GM23338 (cell line): ENCODE results near the gene TAOK1. TPM values are rescaled to one million over a fixed set of nuclear protein-coding genes. Genes with fewer than 3 reads are reported as not detected.

Experiments used
- ATAC-seq: fragments of 200-7000 bp; cut with Tn5 transposase; 3 replicates; pipeline ENCODE4 v1.9.1; 2020
- DNase-seq: peaks from one replicate; pipeline ENCODE4 v3.0.0-alpha.2; 2015; ENCODE audit warnings: low spot score
- H2AFZ ChIP-seq: fragments of 200-600 bp; sonication (generic); 2 replicates; pipeline ENCODE4 v1.8.0; 2016; ENCODE audit warnings: antibody characterized with exemption, mild to moderate bottlenecking, moderate library complexity
- H3F3A ChIP-seq: fragments of 200-600 bp; sonication (generic); replicated peaks from 2 replicates; pipeline ENCODE4 v1.8.0; 2017; ENCODE audit warnings: antibody characterized with exemption, mixed run types, low read depth
- H3K27ac ChIP-seq: fragments of 200-600 bp; sonication (generic); 2 replicates; pipeline ENCODE4 v1.6.1; 2016; ENCODE audit warnings: low read depth
- H3K27me3 ChIP-seq: fragments of 200-600 bp; sonication (generic); 2 replicates; pipeline ENCODE4 v1.8.0; 2016; ENCODE audit warnings: mild to moderate bottlenecking, mixed run types, moderate library complexity; ENCODE audit not compliant: insufficient read depth
- H3K36me3 ChIP-seq: fragments of 200-600 bp; sonication (generic); 2 replicates; pipeline ENCODE4 v1.8.0; 2016; ENCODE audit warnings: mild to moderate bottlenecking; ENCODE audit not compliant: insufficient read depth
- H3K4me1 ChIP-seq: fragments of 200-600 bp; sonication (generic); 2 replicates; pipeline ENCODE4 v1.8.0; 2016; ENCODE audit warnings: mild to moderate bottlenecking, moderate library complexity; ENCODE audit not compliant: insufficient read depth
- H3K4me2 ChIP-seq: fragments of 200-600 bp; sonication (generic); 2 replicates; pipeline ENCODE4 v1.7.1; 2017; ENCODE audit warnings: mixed run types
- H3K4me3 ChIP-seq: fragments of 200-600 bp; sonication (generic); 2 replicates; pipeline ENCODE4 v1.6.1; 2016; ENCODE audit warnings: mixed run types
- H3K79me2 ChIP-seq: fragments of 200-600 bp; sonication (generic); replicated peaks from 2 replicates; pipeline ENCODE4 v1.8.0; 2017; ENCODE audit warnings: mild to moderate bottlenecking; ENCODE audit not compliant: insufficient read depth
- H3K9me2 ChIP-seq: fragments of 200-600 bp; sonication (generic); 2 replicates; pipeline ENCODE4 v1.8.0; 2017; ENCODE audit not compliant: insufficient read depth
- H4K20me1 ChIP-seq: fragments of 200-600 bp; sonication (generic); replicated peaks from 2 replicates; pipeline ENCODE4 v1.8.0; 2017; ENCODE audit warnings: mild to moderate bottlenecking; ENCODE audit not compliant: insufficient read depth
- H3K27ac Mint-ChIP-seq: 2 replicates; pipeline ENCODE4 v1.8.0; 2020; ENCODE audit warnings: inconsistent platforms, mild to moderate bottlenecking, moderate library complexity, mixed read lengths
- H3K27me3 Mint-ChIP-seq: 3 replicates; pipeline ENCODE4 v1.8.0; 2022; ENCODE audit warnings: low read depth, mild to moderate bottlenecking, moderate library complexity, mixed read lengths, inconsistent platforms; ENCODE audit not compliant: insufficient read depth, poor library complexity
- H3K36me3 Mint-ChIP-seq: 3 replicates; pipeline ENCODE4 v1.8.0; 2021; ENCODE audit warnings: low read depth, mild to moderate bottlenecking, inconsistent platforms, moderate library complexity, mixed read lengths
- H3K4me1 Mint-ChIP-seq: 3 replicates; pipeline ENCODE4 v1.8.0; 2020; ENCODE audit warnings: mild to moderate bottlenecking, inconsistent platforms, mixed read lengths
- H3K4me3 Mint-ChIP-seq: 3 replicates; pipeline ENCODE4 v1.8.0; 2021; ENCODE audit warnings: moderate library complexity, mild to moderate bottlenecking, inconsistent platforms, mixed read lengths
- H3K9me3 Mint-ChIP-seq: 3 replicates; pipeline ENCODE4 v1.8.0; 2020; ENCODE audit warnings: moderate library complexity, mild to moderate bottlenecking, inconsistent platforms, mixed read lengths
- EZH2 ChIP-seq: fragments of 200-600 bp; sonication (generic); IDR thresholded peaks from one replicate; pipeline ENCODE4 v1.8.0; 2017; ENCODE audit warnings: antibody characterized with exemption, mild to moderate bottlenecking, low read depth; ENCODE audit not compliant: unreplicated experiment
- JUNB ChIP-seq: IDR thresholded peaks from one replicate; pipeline ENCODE4 v1.6.1; 2016; ENCODE audit warnings: antibody characterized with exemption; ENCODE audit not compliant: unreplicated experiment
- ZNF114 ChIP-seq: fragments of 250-450 bp; sonication (Bioruptor Pico); IDR thresholded peaks from 2 replicates; pipeline ENCODE4 v1.5.0; 2020; ENCODE audit warnings: mild to moderate bottlenecking, moderate library complexity
- polyA plus RNA-seq: library from polyadenylated mRNA; unstranded; fragments of >200 nt; fragmentation: Nextera tagmentation; extraction: Ambion mirVana; gene quantifications from 2 replicates; pipeline ENCODE4 v1.2.1, GENCODE V29; 2016
- total RNA-seq: library from RNA; depleted of rRNA; stranded (reverse); fragments of >200 nt; shearing (Covaris generic); gene quantifications from 2 replicates; pipeline ENCODE4 v1.2.3, GENCODE V29; 2014
- TF ChIP-seq, protein P1 (sequence below): fragments of 250-450 bp; sonication (Bioruptor Pico); IDR thresholded peaks from 2 replicates; pipeline ENCODE4 v1.5.0; 2020; ENCODE audit warnings: mild to moderate bottlenecking, moderate library complexity
- TF ChIP-seq, protein P2 (sequence below): IDR thresholded peaks from 2 replicates; pipeline ENCODE4 v1.6.1; 2016; ENCODE audit warnings: antibody characterized with exemption

Gene TAOK1
- total and polyA plus RNA-seq, 2 experiments from 2014 or later = 19.4 to 69.8 TPM

DNA sequence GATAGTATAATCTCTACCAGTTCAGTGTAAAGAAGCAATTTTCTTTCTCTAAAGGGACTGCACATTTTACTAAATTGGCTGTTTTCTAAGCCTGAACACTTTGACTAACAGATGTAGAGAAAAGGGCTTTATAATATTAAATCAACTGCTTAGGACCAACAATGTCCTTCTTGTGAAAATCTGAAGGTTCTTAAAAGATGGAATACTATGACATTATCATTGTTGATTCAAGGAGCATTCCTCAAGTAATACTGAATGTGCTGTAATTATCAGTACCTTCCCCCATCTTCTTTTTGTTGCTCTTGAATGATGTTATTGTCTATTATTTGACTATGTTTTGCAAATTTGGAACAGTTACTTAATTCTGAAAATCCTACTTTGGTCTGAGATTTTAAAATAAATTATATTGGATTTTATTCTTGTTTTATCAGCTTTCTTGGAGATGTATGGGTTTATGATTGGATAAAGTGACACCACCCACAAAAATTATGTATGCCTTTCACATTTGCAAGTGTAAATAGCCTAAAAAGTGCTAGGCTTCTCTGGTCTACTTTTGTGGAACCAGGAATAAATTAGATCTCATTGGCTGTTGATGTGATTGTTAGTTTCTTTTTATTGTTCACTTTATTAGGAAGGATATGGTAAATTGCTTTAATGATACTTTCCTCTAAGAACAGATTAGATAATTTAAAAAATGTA, 53.0 kb downstream of the TAOK1 start:
- Histone ChIP-seq H3F3A (no peaks in the 10 kb centered on the region), H2AFZ (no peak overlapping the region), H3K79me2 (peaks cover 100% of the 10 kb centered on the region), H3K4me3 (no peak overlapping the region), H3K4me1 (peaks cover 6% of the 10 kb centered on the region), H3K9me2 (no peaks in the 10 kb centered on the region), H3K27ac (peak overlapping the region; percentile 12; the same call in 1 of the 2 replicates), H3K27me3 (no peaks in the 10 kb centered on the region), H3K4me2 (no peak overlapping the region), H3K36me3 (no peaks in the 10 kb centered on the region), H4K20me1 (peaks cover 19% of the 10 kb centered on the region)
- no peak overlapping the region for H3K4me3 Mint-ChIP-seq
- H3K9me3 Mint-ChIP-seq = no peaks in the 10 kb centered on the region
- no peak for TF ChIP-seq ZNF114 (CRISPR knock-in tag)
- no peak for TF ChIP-seq JUNB
- TF ChIP-seq, protein P1, sequence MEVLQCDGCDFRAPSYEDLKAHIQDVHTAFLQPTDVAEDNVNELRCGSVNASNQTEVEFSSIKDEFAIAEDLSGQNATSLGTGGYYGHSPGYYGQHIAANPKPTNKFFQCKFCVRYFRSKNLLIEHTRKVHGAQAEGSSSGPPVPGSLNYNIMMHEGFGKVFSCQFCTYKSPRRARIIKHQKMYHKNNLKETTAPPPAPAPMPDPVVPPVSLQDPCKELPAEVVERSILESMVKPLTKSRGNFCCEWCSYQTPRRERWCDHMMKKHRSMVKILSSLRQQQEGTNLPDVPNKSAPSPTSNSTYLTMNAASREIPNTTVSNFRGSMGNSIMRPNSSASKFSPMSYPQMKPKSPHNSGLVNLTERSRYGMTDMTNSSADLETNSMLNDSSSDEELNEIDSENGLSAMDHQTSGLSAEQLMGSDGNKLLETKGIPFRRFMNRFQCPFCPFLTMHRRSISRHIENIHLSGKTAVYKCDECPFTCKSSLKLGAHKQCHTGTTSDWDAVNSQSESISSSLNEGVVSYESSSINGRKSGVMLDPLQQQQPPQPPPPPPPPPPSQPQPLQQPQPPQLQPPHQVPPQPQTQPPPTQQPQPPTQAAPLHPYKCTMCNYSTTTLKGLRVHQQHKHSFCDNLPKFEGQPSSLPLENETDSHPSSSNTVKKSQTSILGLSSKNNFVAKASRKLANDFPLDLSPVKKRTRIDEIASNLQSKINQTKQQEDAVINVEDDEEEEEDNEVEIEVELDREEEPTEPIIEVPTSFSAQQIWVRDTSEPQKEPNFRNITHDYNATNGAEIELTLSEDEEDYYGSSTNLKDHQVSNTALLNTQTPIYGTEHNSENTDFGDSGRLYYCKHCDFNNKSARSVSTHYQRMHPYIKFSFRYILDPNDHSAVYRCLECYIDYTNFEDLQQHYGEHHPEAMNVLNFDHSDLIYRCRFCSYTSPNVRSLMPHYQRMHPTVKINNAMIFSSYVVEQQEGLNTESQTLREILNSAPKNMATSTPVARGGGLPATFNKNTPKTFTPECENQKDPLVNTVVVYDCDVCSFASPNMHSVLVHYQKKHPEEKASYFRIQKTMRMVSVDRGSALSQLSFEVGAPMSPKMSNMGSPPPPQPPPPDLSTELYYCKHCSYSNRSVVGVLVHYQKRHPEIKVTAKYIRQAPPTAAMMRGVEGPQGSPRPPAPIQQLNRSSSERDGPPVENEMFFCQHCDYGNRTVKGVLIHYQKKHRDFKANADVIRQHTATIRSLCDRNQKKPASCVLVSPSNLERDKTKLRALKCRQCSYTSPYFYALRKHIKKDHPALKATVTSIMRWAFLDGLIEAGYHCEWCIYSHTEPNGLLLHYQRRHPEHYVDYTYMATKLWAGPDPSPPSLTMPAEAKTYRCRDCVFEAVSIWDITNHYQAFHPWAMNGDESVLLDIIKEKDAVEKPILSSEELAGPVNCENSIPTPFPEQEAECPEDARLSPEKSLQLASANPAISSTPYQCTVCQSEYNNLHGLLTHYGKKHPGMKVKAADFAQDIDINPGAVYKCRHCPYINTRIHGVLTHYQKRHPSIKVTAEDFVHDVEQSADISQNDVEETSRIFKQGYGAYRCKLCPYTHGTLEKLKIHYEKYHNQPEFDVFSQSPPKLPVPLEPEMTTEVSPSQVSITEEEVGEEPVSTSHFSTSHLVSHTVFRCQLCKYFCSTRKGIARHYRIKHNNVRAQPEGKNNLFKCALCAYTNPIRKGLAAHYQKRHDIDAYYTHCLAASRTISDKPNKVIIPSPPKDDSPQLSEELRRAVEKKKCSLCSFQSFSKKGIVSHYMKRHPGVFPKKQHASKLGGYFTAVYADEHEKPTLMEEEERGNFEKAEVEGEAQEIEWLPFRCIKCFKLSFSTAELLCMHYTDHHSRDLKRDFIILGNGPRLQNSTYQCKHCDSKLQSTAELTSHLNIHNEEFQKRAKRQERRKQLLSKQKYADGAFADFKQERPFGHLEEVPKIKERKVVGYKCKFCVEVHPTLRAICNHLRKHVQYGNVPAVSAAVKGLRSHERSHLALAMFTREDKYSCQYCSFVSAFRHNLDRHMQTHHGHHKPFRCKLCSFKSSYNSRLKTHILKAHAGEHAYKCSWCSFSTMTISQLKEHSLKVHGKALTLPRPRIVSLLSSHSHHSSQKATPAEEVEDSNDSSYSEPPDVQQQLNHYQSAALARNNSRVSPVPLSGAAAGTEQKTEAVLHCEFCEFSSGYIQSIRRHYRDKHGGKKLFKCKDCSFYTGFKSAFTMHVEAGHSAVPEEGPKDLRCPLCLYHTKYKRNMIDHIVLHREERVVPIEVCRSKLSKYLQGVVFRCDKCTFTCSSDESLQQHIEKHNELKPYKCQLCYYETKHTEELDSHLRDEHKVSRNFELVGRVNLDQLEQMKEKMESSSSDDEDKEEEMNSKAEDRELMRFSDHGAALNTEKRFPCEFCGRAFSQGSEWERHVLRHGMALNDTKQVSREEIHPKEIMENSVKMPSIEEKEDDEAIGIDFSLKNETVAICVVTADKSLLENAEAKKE (CRISPR knock-in tag) = no peak
- TF ChIP-seq, protein P2, sequence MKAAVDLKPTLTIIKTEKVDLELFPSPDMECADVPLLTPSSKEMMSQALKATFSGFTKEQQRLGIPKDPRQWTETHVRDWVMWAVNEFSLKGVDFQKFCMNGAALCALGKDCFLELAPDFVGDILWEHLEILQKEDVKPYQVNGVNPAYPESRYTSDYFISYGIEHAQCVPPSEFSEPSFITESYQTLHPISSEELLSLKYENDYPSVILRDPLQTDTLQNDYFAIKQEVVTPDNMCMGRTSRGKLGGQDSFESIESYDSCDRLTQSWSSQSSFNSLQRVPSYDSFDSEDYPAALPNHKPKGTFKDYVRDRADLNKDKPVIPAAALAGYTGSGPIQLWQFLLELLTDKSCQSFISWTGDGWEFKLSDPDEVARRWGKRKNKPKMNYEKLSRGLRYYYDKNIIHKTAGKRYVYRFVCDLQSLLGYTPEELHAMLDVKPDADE = no peak
- TF ChIP-seq EZH2 = no peak
- no peak for ATAC-seq
- peaks cover 22% of the 10 kb centered on the region; the same call in 2 of the 3 replicates for H3K4me1 Mint-ChIP-seq
- peaks cover 2% of the 10 kb centered on the region for H3K27me3 Mint-ChIP-seq
- no peaks in the 10 kb centered on the region; the same call in 2 of the 3 replicates for H3K36me3 Mint-ChIP-seq
- no peak for DNase-seq
- no peak overlapping the region for H3K27ac Mint-ChIP-seq
